Ishikawa (cell line): ENCODE data around the gene NDUFAF8.

Source experiments
- CREB1 ChIP-seq: IDR thresholded peaks from 2 replicates; pipeline ENCODE4 v1.6.1; 2012; ENCODE audit warnings: low read depth
- EGR1 ChIP-seq: IDR thresholded peaks from 2 replicates; pipeline ENCODE4 v1.6.1; 2012
- NFIC ChIP-seq: IDR thresholded peaks from 2 replicates; pipeline ENCODE4 v1.6.1; 2012
- REST ChIP-seq: IDR thresholded peaks from 2 replicates; pipeline ENCODE4 v1.6.1; 2012; ENCODE audit warnings: low read depth, mild to moderate bottlenecking

- no peak for TF ChIP-seq REST
- TF ChIP-seq EGR1: no peak
- no peak for TF ChIP-seq NFIC
- no peak for TF ChIP-seq CREB1
Measured at GRCh38 chr17:81245024-81245664, 6.0 kb downstream of the NDUFAF8 start.
